Fibroblast of lung (primary cell): ENCODE results near the gene AIMP2. TPM values are rescaled to one million over a fixed set of nuclear protein-coding genes. Genes with fewer than 3 reads are reported as not detected.

Experiments used
- DNase-seq, 2 donors: peaks; one replicate each; pipeline versions ENCODE4 v3.0.0 to v3.0.0-alpha.2; 2010; ENCODE audit warnings: low read depth in 2 of 2
- H2AFZ ChIP-seq: 2 replicates; pipeline ENCODE4 v1.5.1; 2012; ENCODE audit warnings: low read length, control low read depth, inconsistent platforms
- H3K27ac ChIP-seq: 2 replicates; pipeline ENCODE4 v1.5.1; 2011; ENCODE audit warnings: low read length, control low read depth; ENCODE audit not compliant: insufficient read depth
- H3K27me3 ChIP-seq: 2 replicates; pipeline ENCODE4 v1.5.1; 2011; ENCODE audit warnings: mild to moderate bottlenecking, low read length; ENCODE audit not compliant: control insufficient read depth, insufficient read depth
- H3K36me3 ChIP-seq: 2 replicates; pipeline ENCODE4 v1.5.1; 2011; ENCODE audit warnings: low read length; ENCODE audit not compliant: control insufficient read depth, insufficient read depth
- H3K4me1 ChIP-seq: 2 replicates; pipeline ENCODE4 v1.5.1; 2011; ENCODE audit warnings: low read length; ENCODE audit not compliant: control insufficient read depth, insufficient read depth; ENCODE audit errors: extremely low read depth
- H3K4me2 ChIP-seq: 2 replicates; pipeline ENCODE4 v1.5.1; 2011; ENCODE audit warnings: low read length, control low read depth; ENCODE audit not compliant: insufficient read depth; ENCODE audit errors: extremely low read depth
- H3K4me3 ChIP-seq, 4 experiments: fragments of 200-600 bp in 1 of 4; sonication (generic) in 1 of 4; replicated peaks in 1 of 4; 2 replicates each; pipeline ENCODE4 v1.5.1; 2011 to 2016; ENCODE audit warnings: low read length in 4 of 4, low read depth in 3 of 4, mild to moderate bottlenecking in 3 of 4, control low read depth in 2 of 4, inconsistent platforms in 1 of 4, mixed read lengths in 1 of 4; ENCODE audit not compliant: insufficient read depth in 1 of 4; ENCODE audit errors: control extremely low read depth in 1 of 4
- H3K79me2 ChIP-seq: 2 replicates; pipeline ENCODE4 v1.5.1; 2012; ENCODE audit warnings: mild to moderate bottlenecking, low read length, inconsistent platforms; ENCODE audit not compliant: control insufficient read depth, insufficient read depth
- H3K9ac ChIP-seq: 2 replicates; pipeline ENCODE4 v1.5.1; 2011; ENCODE audit warnings: mild to moderate bottlenecking, low read length, control low read depth; ENCODE audit not compliant: insufficient read depth
- H3K9me3 ChIP-seq: 2 replicates; pipeline ENCODE4 v1.5.1; 2012; ENCODE audit warnings: low read depth, low read length; ENCODE audit not compliant: control insufficient read depth, insufficient read depth
- H4K20me1 ChIP-seq: 2 replicates; pipeline ENCODE4 v1.5.1; 2011; ENCODE audit warnings: low read length; ENCODE audit not compliant: control insufficient read depth, insufficient read depth; ENCODE audit errors: extremely low read depth
- EZH2 ChIP-seq: IDR thresholded peaks from 2 replicates; pipeline ENCODE4 v1.5.1; 2012; ENCODE audit warnings: low read length, control low read depth, mild to moderate bottlenecking; ENCODE audit errors: missing control alignments
- polyA plus RNA-seq, 2 donors: library from polyadenylated mRNA; depleted of rRNA in 1 of 2; stranded (reverse) in 1 of 2; unstranded in 1 of 2; fragments of >200 nt; gene quantifications; 2 replicates each; pipeline ENCODE4 v1.2.1, GENCODE V29; 2011 to 2012; ENCODE audit warnings: missing spikeins in 1 of 2
- total RNA-seq: library from RNA; depleted of rRNA; stranded (reverse); fragments of >200 nt; gene quantifications from 2 replicates; pipeline ENCODE4 v1.2.1, GENCODE V29; 2014
- TF ChIP-seq, protein P1 (sequence below), 2 donors: IDR thresholded peaks in 1 of 2; conservative IDR thresholded peaks in 1 of 2; 1 replicate in 1 of 2; 2 replicates in 1 of 2; pipeline ENCODE4 v1.5.1; 2011 to 2012; ENCODE audit warnings: low read length in 2 of 2, control low read depth in 1 of 2, inconsistent platforms in 1 of 2, low read depth in 1 of 2, mild to moderate bottlenecking in 1 of 2

The AIMP2 gene
- total and polyA plus RNA-seq, 2 donors (not counting 1 experiment from before 2014, with no cell fraction given): 41.9 to 47.4 TPM

DNA sequence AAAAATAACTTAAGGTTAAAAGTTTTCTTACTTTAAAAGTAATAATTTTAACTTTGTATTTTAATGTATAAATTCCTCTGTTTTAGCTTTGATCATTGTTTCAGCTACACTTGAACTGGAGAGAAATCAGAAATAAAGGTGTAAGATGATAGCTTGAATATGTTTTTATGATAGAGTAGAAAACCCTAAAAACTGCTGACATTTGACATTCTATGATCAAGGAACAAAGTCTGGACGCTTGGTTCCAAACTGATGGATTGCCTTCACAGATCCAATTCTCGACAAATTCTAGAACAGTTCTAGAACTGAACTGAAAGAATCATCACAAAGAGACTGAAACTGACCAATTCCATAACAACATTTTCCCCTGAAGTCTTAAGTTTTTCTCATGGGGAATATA lies 21.9 kb downstream of the AIMP2 start, which contains the start of gene ANKRD61:
Gene ANKRD61 (plus strand): TSS at position 389 of the 400 bp plus-strand sequence. CDS start 0 bp downstream, at position 389.
- no peak for DNase-seq
- H4K20me1 ChIP-seq: no peaks in the 10 kb centered on the region
- H3K9me3 ChIP-seq: no peaks in the 10 kb centered on the region
- no peak within 1 kb of the TSS for H3K27ac ChIP-seq
- no peak within 1 kb of the TSS for H3K4me2 ChIP-seq
- no peak within 1 kb of the TSS for H2AFZ ChIP-seq
- H3K4me3 ChIP-seq: no peak within 1 kb of the TSS
- no peak within 1 kb of the TSS for H3K9ac ChIP-seq
- no peaks in the 10 kb centered on the region for H3K27me3 ChIP-seq
- peaks cover 15% of the 10 kb centered on the region for H3K36me3 ChIP-seq
- no peaks in the 10 kb centered on the region for H3K79me2 ChIP-seq
- no peaks in the 10 kb centered on the region for H3K4me1 ChIP-seq
- TF ChIP-seq, protein P1, sequence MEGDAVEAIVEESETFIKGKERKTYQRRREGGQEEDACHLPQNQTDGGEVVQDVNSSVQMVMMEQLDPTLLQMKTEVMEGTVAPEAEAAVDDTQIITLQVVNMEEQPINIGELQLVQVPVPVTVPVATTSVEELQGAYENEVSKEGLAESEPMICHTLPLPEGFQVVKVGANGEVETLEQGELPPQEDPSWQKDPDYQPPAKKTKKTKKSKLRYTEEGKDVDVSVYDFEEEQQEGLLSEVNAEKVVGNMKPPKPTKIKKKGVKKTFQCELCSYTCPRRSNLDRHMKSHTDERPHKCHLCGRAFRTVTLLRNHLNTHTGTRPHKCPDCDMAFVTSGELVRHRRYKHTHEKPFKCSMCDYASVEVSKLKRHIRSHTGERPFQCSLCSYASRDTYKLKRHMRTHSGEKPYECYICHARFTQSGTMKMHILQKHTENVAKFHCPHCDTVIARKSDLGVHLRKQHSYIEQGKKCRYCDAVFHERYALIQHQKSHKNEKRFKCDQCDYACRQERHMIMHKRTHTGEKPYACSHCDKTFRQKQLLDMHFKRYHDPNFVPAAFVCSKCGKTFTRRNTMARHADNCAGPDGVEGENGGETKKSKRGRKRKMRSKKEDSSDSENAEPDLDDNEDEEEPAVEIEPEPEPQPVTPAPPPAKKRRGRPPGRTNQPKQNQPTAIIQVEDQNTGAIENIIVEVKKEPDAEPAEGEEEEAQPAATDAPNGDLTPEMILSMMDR (conservative IDR thresholded peaks at IDR 0.05 in 1 of 2, IDR thresholded peaks at IDR 0.05 in 1 of 2; ENCODE audit: low read depth in 1 of 2, low read length in 2 of 2): no peak
- no peak for TF ChIP-seq EZH2

DNA sequence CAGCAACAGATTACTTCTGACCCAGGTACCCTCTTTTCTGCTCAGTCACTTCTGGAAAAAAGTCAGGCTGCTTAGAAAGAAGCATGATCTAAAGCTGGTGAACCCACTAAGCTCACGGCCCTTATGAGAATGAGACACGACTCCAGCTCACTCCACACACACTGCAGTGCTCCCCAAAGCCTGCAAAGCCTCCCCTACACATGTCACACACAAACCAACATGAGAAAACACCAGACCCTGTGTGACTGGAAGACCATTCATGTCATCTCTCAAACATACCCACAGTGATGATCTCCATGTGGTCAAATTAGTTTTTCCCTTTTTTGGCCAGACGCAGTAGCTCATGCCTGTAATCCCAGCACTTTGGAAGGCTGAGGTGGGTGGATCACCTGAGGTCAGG lies 22.5 kb downstream of the AIMP2 start:
- Histone ChIP-seq H3K9me3 (no peaks in the 10 kb centered on the region), H3K36me3 (peaks cover 13% of the 10 kb centered on the region), H3K27ac (no peak overlapping the region), H3K79me2 (no peaks in the 10 kb centered on the region), H3K9ac (no peak overlapping the region), H4K20me1 (no peaks in the 10 kb centered on the region), H3K4me1 (no peaks in the 10 kb centered on the region), H3K4me3 (no peak overlapping the region), H2AFZ (no peak overlapping the region), H3K27me3 (no peaks in the 10 kb centered on the region), H3K4me2 (no peak overlapping the region)
- no peak for DNase-seq
- no peak for TF ChIP-seq EZH2
- TF ChIP-seq, protein P1 (conservative IDR thresholded peaks at IDR 0.05 in 1 of 2, IDR thresholded peaks at IDR 0.05 in 1 of 2; ENCODE audit: low read depth in 1 of 2, low read length in 2 of 2): no peak

DNA sequence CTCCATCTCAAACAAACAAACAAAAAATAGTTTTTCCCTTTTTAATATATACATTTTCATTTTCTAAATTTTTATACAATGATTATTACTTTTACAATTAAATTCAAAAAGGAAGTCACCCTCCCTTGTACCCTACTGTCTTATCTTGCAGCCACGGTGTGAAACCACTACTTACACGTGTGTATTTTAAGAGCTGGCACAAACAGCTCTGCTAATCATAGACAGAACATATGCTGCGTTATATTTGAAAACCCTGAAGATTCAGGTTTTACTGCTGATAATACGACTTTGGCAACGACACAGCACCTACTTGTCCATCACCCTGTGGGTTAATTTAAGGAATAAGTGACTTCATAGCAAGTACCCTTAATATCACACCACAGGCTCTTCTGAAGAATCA lies 23.1 kb downstream of the AIMP2 start:
- Histone ChIP-seq H3K36me3 (peaks cover 8% of the 10 kb centered on the region), H3K4me2 (no peak overlapping the region), H3K79me2 (no peaks in the 10 kb centered on the region), H3K27me3 (no peaks in the 10 kb centered on the region), H3K9ac (no peak overlapping the region), H3K9me3 (no peaks in the 10 kb centered on the region), H3K27ac (no peak overlapping the region), H2AFZ (no peak overlapping the region), H4K20me1 (no peaks in the 10 kb centered on the region), H3K4me1 (no peaks in the 10 kb centered on the region), H3K4me3 (no peak overlapping the region)
- no peak for DNase-seq
- TF ChIP-seq, protein P1 (conservative IDR thresholded peaks at IDR 0.05 in 1 of 2, IDR thresholded peaks at IDR 0.05 in 1 of 2; ENCODE audit: low read depth in 1 of 2, low read length in 2 of 2): no peak
- TF ChIP-seq EZH2: no peak
